Mesodermal cell (in vitro differentiated cells): ENCODE measurements around the gene TRAPPC11.

ENCODE experiments used
- H3K27ac ChIP-seq: 2 replicates; pipeline ENCODE4 v1.7.0; 2013; ENCODE audit warnings: mild to moderate bottlenecking, low read depth, low read length, moderate library complexity; ENCODE audit not compliant: severe bottlenecking
- H3K36me3 ChIP-seq: 2 replicates; pipeline ENCODE4 v1.7.1; 2013; ENCODE audit warnings: mild to moderate bottlenecking, low read length, moderate library complexity; ENCODE audit not compliant: control insufficient read depth, insufficient read depth
- H3K4me1 ChIP-seq: one replicate; pipeline ENCODE4 v1.7.1; 2013; ENCODE audit warnings: mild to moderate bottlenecking, low read length; ENCODE audit not compliant: insufficient read depth, control insufficient read depth, poor library complexity, severe bottlenecking
- H3K4me3 ChIP-seq: 2 replicates; pipeline ENCODE4 v1.7.0; 2013; ENCODE audit warnings: low read length, control low read depth, mild to moderate bottlenecking; ENCODE audit not compliant: insufficient read depth, poor library complexity, severe bottlenecking; ENCODE audit errors: extremely low read depth
- H3K9me3 ChIP-seq: 2 replicates; pipeline ENCODE4 v1.7.1; 2013; ENCODE audit warnings: mild to moderate bottlenecking, low read length, moderate library complexity; ENCODE audit not compliant: control insufficient read depth
- WGBS, 2 experiments: methylation state at CpG; one replicate each; pipeline ENCODE4 v1.1.5; 2013; ENCODE audit warnings: missing lambda C conversion rate in 2 of 2; ENCODE audit not compliant: insufficient coverage in 2 of 2; 5-methylcytosine and 5-hydroxymethylcytosine counted together

Gene TRAPPC11

GRCh38 chr4:183733181-183733580 lies 74.1 kb downstream of the TRAPPC11 start:
- no peaks in the 10 kb centered on the region for H3K4me1 ChIP-seq
- no peak overlapping the region for H3K27ac ChIP-seq
- no peak overlapping the region for H3K4me3 ChIP-seq
- 91 to 92% methylated on average over 8 to 11 of the region's 11 CpGs for WGBS, 2 experiments
- no peaks in the 10 kb centered on the region for H3K9me3 ChIP-seq
- H3K36me3 ChIP-seq: no peaks in the 10 kb centered on the region

GRCh38 chr4:183738081-183738673 lies 79.1 kb downstream of the TRAPPC11 start:
- Histone ChIP-seq H3K9me3 (no peaks in the 10 kb centered on the region), H3K27ac (no peak overlapping the region), H3K4me1 (no peaks in the 10 kb centered on the region), H3K36me3 (no peaks in the 10 kb centered on the region), H3K4me3 (no peak overlapping the region)
- WGBS, 2 experiments: 78 to 85% methylated on average over 5 to 8 of the region's 10 CpGs

GRCh38 chr4:183738961-183739360 lies 79.9 kb downstream of the TRAPPC11 start:
- no peaks in the 10 kb centered on the region for H3K9me3 ChIP-seq
- H3K36me3 ChIP-seq: no peaks in the 10 kb centered on the region
- H3K4me1 ChIP-seq: no peaks in the 10 kb centered on the region
- WGBS, 2 experiments: no CpG with 5 or more reads among the region's 4 CpGs
- H3K27ac ChIP-seq: no peak overlapping the region
- no peak overlapping the region for H3K4me3 ChIP-seq

- H3K4me1 ChIP-seq: no peaks in the 10 kb centered on the region
- 95% methylated on average over 31 to 43 of the region's 48 CpGs for WGBS, 2 experiments
- no peaks in the 10 kb centered on the region for H3K9me3 ChIP-seq
- H3K27ac ChIP-seq: no peak overlapping the region
- no peak overlapping the region for H3K4me3 ChIP-seq
- H3K36me3 ChIP-seq: no peaks in the 10 kb centered on the region
Measured at GRCh38 chr4:183746305-183747229, 87.5 kb downstream of the TRAPPC11 start.

- Histone ChIP-seq H3K4me3 (no peak overlapping the region), H3K27ac (no peak overlapping the region), H3K4me1 (no peaks in the 10 kb centered on the region), H3K9me3 (no peaks in the 10 kb centered on the region), H3K36me3 (no peaks in the 10 kb centered on the region)
- no CpG with 5 or more reads among the region's 2 CpGs for WGBS, 2 experiments
Measured at GRCh38 chr4:183747380-183747779, 88.3 kb downstream of the TRAPPC11 start.

- Histone ChIP-seq H3K27ac (no peak overlapping the region), H3K4me3 (no peak overlapping the region), H3K4me1 (no peaks in the 10 kb centered on the region), H3K36me3 (no peaks in the 10 kb centered on the region), H3K9me3 (no peaks in the 10 kb centered on the region)
- 69 to 78% methylated on average over 4 to 6 of the region's 6 CpGs for WGBS, 2 experiments
Measured at GRCh38 chr4:183747931-183748670, 89.0 kb downstream of the TRAPPC11 start.

- H3K27ac ChIP-seq: no peak overlapping the region
- H3K4me1 ChIP-seq: no peaks in the 10 kb centered on the region
- H3K36me3 ChIP-seq: no peaks in the 10 kb centered on the region
- no CpG with 5 or more reads among the region's 4 CpGs for WGBS, 2 experiments
- H3K9me3 ChIP-seq: no peaks in the 10 kb centered on the region
- H3K4me3 ChIP-seq: no peak overlapping the region
Measured at GRCh38 chr4:183751106-183751505, 92.0 kb downstream of the TRAPPC11 start.

- Histone ChIP-seq H3K36me3 (no peaks in the 10 kb centered on the region), H3K4me1 (no peaks in the 10 kb centered on the region), H3K27ac (no peak overlapping the region), H3K4me3 (no peak overlapping the region), H3K9me3 (no peaks in the 10 kb centered on the region)
- 94% methylated on average over 2 of the region's 2 CpGs; no CpG with 5 or more reads in 1 of the 2 experiments for WGBS, 2 experiments
Measured at GRCh38 chr4:183755596-183755995, 96.5 kb downstream of the TRAPPC11 start.

- H3K9me3 ChIP-seq: no peaks in the 10 kb centered on the region
- H3K36me3 ChIP-seq: no peaks in the 10 kb centered on the region
- 92 to 94% methylated on average over 6 to 7 of the region's 10 CpGs for WGBS, 2 experiments
- H3K4me1 ChIP-seq: no peaks in the 10 kb centered on the region
- no peak overlapping the region for H3K4me3 ChIP-seq
- no peak overlapping the region for H3K27ac ChIP-seq
Measured at GRCh38 chr4:183757060-183757459, 98.0 kb downstream of the TRAPPC11 start.

- Histone ChIP-seq H3K9me3 (no peaks in the 10 kb centered on the region), H3K36me3 (no peaks in the 10 kb centered on the region), H3K4me3 (no peak overlapping the region), H3K27ac (no peak overlapping the region), H3K4me1 (no peaks in the 10 kb centered on the region)
- WGBS, 2 experiments: 80 to 85% methylated on average over 18 to 26 of the region's 29 CpGs
Measured at GRCh38 chr4:183758061-183758757, 99.1 kb downstream of the TRAPPC11 start.
